Progenitor cell of endocrine pancreas (in vitro differentiated cells): Measurements from ENCODE around the gene ADAMTS14. TPM values are rescaled to one million over a fixed set of nuclear protein-coding genes. Genes with fewer than 3 reads are reported as not detected.
A peak's percentile ranks its signal among the peaks of the same experiment; 100 is the strongest.

Source experiments
- DNase-seq: peaks from one replicate; pipeline ENCODE4 v3.0.0; 2021; ENCODE audit warnings: low spot score; ENCODE audit not compliant: unreplicated experiment
- H3K27ac Mint-ChIP-seq: 2 replicates; pipeline ENCODE4 v1.8.0; 2021; ENCODE audit warnings: mild to moderate bottlenecking, moderate library complexity, mixed read lengths
- H3K27me3 Mint-ChIP-seq: 2 replicates; pipeline ENCODE4 v1.8.0; 2021; ENCODE audit warnings: mixed read lengths
- H3K36me3 Mint-ChIP-seq: 2 replicates; pipeline ENCODE4 v1.8.0; 2022; ENCODE audit warnings: mixed read lengths; ENCODE audit not compliant: insufficient read depth
- H3K4me1 Mint-ChIP-seq: 2 replicates; pipeline ENCODE4 v1.8.0; 2021; ENCODE audit warnings: low read depth, mixed read lengths
- H3K4me3 Mint-ChIP-seq: 2 replicates; pipeline ENCODE4 v1.8.0; 2021; ENCODE audit warnings: low read depth, mild to moderate bottlenecking, moderate library complexity, mixed read lengths
- H3K9me3 Mint-ChIP-seq: 2 replicates; pipeline ENCODE4 v1.8.0; 2021; ENCODE audit warnings: low read depth, mixed read lengths
- CTCF ChIP-seq: fragments of 200-600 bp; sonication (generic); IDR thresholded peaks from one replicate; pipeline ENCODE4 v1.5.0; 2021; ENCODE audit warnings: antibody characterized with exemption, mild to moderate bottlenecking; ENCODE audit not compliant: unreplicated experiment
- total RNA-seq: library from RNA; stranded (reverse); gene quantifications from 2 replicates; pipeline ENCODE4 v1.2.1, GENCODE V29; 2021

ADAMTS14 gene
- total RNA-seq, 1 donor from 2014 or later, result 0.05 TPM

GRCh38 chr10:70669732-70670317 is 2.5 kb upstream of the ADAMTS14 start:
- peaks cover 52% of the 10 kb centered on the region for H3K27me3 Mint-ChIP-seq
- H3K36me3 Mint-ChIP-seq, result no peaks in the 10 kb centered on the region
- no peak for DNase-seq
- H3K4me3 Mint-ChIP-seq, result no peak overlapping the region
- H3K9me3 Mint-ChIP-seq, result peaks cover 7% of the 10 kb centered on the region
- peaks cover 5% of the 10 kb centered on the region for H3K4me1 Mint-ChIP-seq
- H3K27ac Mint-ChIP-seq, result no peak overlapping the region
- no peak for TF ChIP-seq CTCF

- TF ChIP-seq CTCF, result no peak
- H3K27me3 Mint-ChIP-seq, result peaks cover 67% of the 10 kb centered on the region
- H3K4me3 Mint-ChIP-seq, result peak overlapping the region; percentile 56
- no peaks in the 10 kb centered on the region for H3K36me3 Mint-ChIP-seq
- no peak for DNase-seq
- H3K27ac Mint-ChIP-seq, result no peak overlapping the region
- peaks cover 7% of the 10 kb centered on the region for H3K9me3 Mint-ChIP-seq
- H3K4me1 Mint-ChIP-seq, result peaks cover 5% of the 10 kb centered on the region
Measured at GRCh38 chr10:70671619-70672164, 614 bp upstream of the ADAMTS14 start.

GRCh38 chr10:70673043-70673928 is 980 bp downstream of the ADAMTS14 start:
- H3K4me3 Mint-ChIP-seq, result peak overlapping the region; percentile 64
- H3K9me3 Mint-ChIP-seq, result peaks cover 3% of the 10 kb centered on the region
- H3K36me3 Mint-ChIP-seq, result no peaks in the 10 kb centered on the region
- DNase-seq, result no peak
- peak overlapping the region; percentile 45 for H3K27ac Mint-ChIP-seq
- TF ChIP-seq CTCF, result no peak
- H3K4me1 Mint-ChIP-seq, result peaks cover 8% of the 10 kb centered on the region
- H3K27me3 Mint-ChIP-seq, result peaks cover 67% of the 10 kb centered on the region

DNA sequence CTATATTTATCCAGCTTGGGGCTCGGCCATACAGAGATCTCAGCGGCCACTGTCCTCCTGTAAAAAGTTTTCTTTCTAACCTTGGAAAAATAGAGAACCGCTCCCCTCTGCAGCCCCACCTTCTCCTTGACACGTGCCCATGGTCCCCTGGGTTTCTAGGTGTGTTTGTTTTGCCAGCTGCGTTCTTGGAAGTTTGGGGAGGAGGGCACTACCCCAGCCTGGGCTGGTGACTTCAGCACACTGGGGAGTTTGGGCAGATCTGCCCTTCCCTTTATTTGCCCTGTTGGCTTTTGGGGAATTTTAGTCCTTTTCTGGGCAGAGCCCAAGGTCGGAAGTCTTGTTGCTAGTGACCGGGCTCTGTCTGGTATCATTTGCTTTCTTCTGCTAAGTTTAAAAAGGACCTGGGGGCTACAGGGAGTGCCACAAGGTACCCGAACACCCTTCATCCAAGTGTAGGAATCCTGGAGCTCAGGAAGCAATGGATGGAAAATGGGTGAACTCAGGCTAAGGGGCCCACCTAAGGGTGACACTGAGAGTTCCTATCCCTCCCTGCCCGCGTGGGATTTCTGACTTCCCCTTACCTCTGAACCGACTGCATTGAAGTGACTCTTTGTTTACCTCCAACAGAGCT is 1.7 kb downstream of the ADAMTS14 start:
- peaks cover 61% of the 10 kb centered on the region for H3K27me3 Mint-ChIP-seq
- H3K27ac Mint-ChIP-seq, result no peak overlapping the region
- no peaks in the 10 kb centered on the region for H3K9me3 Mint-ChIP-seq
- no peak for TF ChIP-seq CTCF
- H3K36me3 Mint-ChIP-seq, result no peaks in the 10 kb centered on the region
- no peak for DNase-seq
- no peak overlapping the region for H3K4me3 Mint-ChIP-seq
- peaks cover 8% of the 10 kb centered on the region for H3K4me1 Mint-ChIP-seq
